ENCODE data around the gene FBXW11. TPM values are rescaled to one million over a fixed set of nuclear protein-coding genes. Genes with fewer than 3 reads are reported as not detected.

The FBXW11 gene
- total and polyA plus RNA-seq, 8 donors = 6.0 to 43.8 (median 25.0) TPM

Other genes starting within 250 kb of the FBXW11 start
- not detected for gene SMIM23, start 220.8 kb downstream of the FBXW11 start, total RNA-seq
- gene SMIM23, start 220.8 kb downstream of the FBXW11 start, polyA plus RNA-seq = not detected
- gene STK10, start 181.6 kb upstream of the FBXW11 start, total RNA-seq = 10 to 100 TPM in 2 of 6 donors, 1 to 10 TPM in 4; 4.1 to 16.3 (median 6.3) TPM
- 1 to 10 TPM; 7.9 to 9.2 TPM for gene STK10, start 181.6 kb upstream of the FBXW11 start, polyA plus RNA-seq
- not detected for gene EFCAB9, start 187.5 kb upstream of the FBXW11 start, total RNA-seq
- not detected for gene EFCAB9, start 187.5 kb upstream of the FBXW11 start, polyA plus RNA-seq